VCaP (cell line): ENCODE data around the gene CCDC134.

Source experiments
- H3K27ac ChIP-seq: fragments of 450-650 bp; 2 replicates; pipeline ENCODE4 v1.5.1; 2017
- TF ChIP-seq, protein P1 (sequence below): fragments of 450-650 bp; conservative IDR thresholded peaks from 2 replicates; pipeline ENCODE4 v1.5.1; 2017; ENCODE audit warnings: mild to moderate bottlenecking, moderate library complexity

The CCDC134 gene

DNA sequence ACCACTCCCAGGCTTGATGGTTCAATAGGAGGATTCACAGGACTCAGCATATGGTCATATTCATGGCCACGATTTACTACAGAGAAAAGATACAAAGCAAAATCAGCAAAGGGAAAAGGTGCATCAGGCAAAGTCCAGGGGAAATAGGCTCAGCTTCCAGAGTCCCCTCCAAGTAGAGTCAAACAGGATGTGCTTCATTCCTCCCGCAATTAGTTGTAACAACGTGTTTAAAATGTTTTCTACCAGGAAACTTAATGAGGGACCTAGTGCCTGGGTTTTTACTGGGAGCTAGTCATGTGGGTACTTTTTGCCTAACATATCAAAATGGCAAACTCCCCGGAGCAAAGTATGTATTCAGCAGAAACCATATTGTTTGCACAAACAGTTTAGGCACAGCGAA, 17.5 kb downstream of the CCDC134 start:
- TF ChIP-seq, protein P1, sequence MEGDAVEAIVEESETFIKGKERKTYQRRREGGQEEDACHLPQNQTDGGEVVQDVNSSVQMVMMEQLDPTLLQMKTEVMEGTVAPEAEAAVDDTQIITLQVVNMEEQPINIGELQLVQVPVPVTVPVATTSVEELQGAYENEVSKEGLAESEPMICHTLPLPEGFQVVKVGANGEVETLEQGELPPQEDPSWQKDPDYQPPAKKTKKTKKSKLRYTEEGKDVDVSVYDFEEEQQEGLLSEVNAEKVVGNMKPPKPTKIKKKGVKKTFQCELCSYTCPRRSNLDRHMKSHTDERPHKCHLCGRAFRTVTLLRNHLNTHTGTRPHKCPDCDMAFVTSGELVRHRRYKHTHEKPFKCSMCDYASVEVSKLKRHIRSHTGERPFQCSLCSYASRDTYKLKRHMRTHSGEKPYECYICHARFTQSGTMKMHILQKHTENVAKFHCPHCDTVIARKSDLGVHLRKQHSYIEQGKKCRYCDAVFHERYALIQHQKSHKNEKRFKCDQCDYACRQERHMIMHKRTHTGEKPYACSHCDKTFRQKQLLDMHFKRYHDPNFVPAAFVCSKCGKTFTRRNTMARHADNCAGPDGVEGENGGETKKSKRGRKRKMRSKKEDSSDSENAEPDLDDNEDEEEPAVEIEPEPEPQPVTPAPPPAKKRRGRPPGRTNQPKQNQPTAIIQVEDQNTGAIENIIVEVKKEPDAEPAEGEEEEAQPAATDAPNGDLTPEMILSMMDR: no peak
- no peak overlapping the region for H3K27ac ChIP-seq

DNA sequence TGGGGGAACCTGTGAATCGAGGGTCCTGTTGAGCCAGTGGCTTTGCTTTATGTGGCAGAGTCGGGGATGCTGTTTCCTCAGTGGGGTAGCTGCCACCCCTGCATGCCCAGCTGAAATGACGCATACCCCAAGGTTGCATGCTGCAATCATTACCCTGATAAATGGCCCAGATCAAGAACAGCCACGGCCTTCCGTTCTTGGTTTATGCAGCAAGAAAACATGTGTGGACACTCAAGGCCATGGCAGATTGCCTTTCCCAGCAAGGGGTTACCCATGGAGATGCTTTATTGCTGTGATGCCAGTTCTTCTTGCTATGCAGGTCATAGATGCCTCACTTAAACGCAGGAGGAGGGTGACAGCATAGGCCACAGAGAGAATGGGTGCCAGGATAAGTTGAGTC, 18.1 kb downstream of the CCDC134 start:
- TF ChIP-seq, protein P1: no peak

GRCh38 chr22:41819257-41819656, 18.8 kb downstream of the CCDC134 start:
- H3K27ac ChIP-seq: no peak overlapping the region
- TF ChIP-seq, protein P1: no peak

More for the DNA sequence above, 18.1 kb downstream of the CCDC134 start:
- no peak overlapping the region for H3K27ac ChIP-seq

DNA sequence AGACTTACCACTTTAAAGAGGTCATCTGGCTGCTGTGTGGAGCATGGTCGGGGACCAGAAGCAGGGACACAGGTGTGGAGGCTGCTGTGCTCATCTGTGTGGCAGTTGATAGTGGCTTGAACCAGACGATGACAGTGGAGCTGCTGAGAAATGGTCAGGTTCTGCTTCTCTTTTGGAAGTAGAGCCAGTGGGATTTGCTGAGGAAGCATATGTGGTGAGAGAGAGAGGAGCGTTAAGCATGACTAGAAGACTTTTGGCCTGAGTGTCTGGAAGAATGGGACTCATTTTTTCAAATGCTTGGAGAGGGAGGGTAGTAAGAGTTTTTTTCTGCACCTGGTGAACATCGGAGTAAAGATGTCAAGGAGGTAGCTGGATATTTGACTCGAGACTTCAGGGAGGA, 20.0 kb downstream of the CCDC134 start:
- no peak overlapping the region for H3K27ac ChIP-seq
- TF ChIP-seq, protein P1: no peak

DNA sequence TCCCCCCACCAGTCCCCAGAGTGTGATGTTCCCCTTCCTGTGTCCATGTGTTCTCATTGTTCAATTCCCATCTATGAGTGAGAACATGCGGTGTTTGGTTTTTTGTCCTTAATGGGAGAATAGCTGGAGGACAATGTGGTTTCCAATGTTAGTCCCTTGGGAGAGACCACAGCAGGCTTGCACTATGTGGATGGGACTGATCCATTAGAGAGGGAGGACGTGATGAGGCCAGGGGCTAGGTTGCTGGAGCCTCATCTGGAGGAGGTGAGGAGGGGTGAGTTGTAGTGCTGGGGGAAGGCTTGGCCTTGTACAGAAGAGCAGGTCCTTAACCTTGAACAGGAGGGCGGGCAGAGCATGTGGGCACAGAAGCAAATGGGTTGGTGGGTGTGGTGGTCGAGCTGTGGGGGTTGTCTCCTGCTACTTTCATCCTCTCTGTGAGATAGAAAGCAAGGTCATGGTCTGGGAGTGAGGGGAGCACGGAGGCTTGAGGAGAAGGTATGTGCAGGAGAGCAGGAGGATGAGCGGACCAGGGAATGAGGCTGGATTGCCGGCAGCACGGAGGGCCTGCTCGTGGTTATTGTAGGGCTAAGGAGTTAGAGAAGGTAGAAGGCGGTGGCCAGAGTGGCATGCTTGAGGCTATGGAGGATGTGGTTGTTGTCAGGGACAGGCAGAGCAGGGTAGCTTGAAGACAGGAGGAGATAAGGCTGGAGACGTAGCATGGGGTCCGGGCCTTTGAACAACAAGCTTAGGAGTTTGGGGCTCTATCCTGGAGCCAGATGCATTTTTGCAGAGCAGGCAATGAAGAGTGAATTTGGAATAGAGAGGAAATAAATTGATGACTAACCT, 21.2 kb downstream of the CCDC134 start:
- H3K27ac ChIP-seq: no peak overlapping the region
- TF ChIP-seq, protein P1: no peak

DNA sequence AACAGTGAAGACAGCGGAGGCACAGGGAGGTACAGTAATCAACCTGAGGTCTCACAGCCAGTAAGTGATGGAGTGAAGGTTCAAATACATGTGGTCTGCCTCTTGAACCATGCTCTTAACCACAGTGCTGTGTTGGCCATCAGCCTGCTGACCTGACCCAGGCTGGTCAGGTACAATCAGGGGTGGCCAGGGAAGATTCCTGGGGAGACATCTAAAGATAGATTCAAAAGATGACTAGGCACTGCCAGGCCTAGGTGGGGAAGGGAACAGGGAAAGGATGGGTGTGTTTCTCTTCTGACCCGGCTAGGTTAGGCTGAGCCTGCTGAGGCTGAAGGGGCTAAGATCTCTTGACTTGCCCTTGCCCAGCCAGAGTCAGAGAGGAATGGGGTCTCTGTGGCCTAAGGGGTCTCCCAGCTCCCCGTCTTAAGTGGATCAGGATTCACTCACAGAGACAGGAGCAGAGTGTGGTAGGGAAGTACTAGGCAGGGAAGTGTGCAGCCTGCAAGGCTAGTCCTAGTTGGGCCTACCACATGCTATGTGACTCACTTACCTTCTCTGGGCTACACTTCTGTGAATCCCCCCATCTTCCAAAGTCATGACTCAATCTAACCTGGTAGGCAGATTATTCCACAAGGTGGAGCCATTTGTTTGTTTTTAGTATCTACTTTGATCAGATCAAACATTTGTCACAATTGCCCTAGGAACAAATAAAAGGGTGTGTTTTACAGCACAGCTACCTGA, 22.0 kb downstream of the CCDC134 start:
- TF ChIP-seq, protein P1: peak; percentile 73
- no peak overlapping the region for H3K27ac ChIP-seq

DNA sequence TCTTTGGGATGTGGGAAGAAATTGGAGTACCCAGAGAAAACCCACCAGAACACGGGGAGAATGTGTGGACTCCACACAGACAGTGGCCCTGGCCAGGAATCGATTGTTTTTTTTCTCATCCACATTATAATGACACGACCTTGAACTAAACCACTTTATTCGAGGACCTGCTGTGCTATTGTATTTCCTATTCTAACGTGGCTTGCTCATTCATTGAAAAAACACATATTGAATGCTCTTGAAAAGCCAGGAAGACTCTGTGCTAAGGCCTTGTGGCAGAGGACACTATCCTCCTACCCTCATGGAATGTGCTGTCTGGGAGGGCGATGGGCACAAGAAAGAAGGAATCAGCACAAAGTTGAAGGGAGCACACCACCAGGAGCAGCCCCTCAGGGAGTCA, 23.3 kb downstream of the CCDC134 start:
- TF ChIP-seq, protein P1: no peak
- H3K27ac ChIP-seq: no peak overlapping the region
